ENCODE data around the gene CMTM2.

- TF ChIP-seq SUZ12 (IDR thresholded peaks at IDR 0.05; ENCODE audit: extremely low read depth, insufficient read depth, insufficient read length): no peak
- TF ChIP-seq YY1 (IDR thresholded peaks at IDR 0.05; ENCODE audit: insufficient read depth, insufficient read length): no peak
- no peak for TF ChIP-seq ZNF274 (IDR thresholded peaks at IDR 0.05; ENCODE audit: low read depth, low read length)
Measured at GRCh38 chr16:66553223-66553622, 26.0 kb upstream of the CMTM2 start.
